ENCODE results near the gene PPP1R26. TPM values are rescaled to one million over a fixed set of nuclear protein-coding genes. Genes with fewer than 3 reads are reported as not detected.

The PPP1R26 gene
- total and polyA plus RNA-seq, 2 of the 4 experiments (the other 2 are of a cell fraction): 3.8 to 5.6 TPM

DNA sequence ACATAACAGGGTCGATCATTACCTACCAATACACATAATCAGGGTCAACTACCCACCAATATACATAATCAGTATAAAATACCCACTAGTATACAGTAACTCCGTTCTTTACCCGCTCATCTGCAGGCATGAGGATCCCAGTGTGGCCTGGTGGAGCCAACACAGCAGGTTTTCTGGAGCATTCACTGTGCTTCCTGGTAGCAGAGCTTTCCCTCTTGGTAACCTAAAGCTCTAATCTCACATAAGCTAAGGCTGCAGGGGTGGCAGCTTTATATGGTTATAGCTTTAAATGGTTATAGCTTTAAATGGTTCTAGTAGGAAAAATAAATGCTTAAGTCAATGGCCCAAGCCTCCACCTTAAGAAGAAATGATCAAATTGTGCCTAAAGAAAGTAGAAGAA is 53.5 kb downstream of the PPP1R26 start:
- no peak overlapping the region for H2BK20ac ChIP-seq (ENCODE audit: low read depth, low read length)
- no peak overlapping the region for H2AK5ac ChIP-seq (ENCODE audit: low read depth, low read length)
- no peak overlapping the region for H2BK15ac ChIP-seq (ENCODE audit: low read depth, low read length)
- CTCF ChIA-PET: no interaction called here
- DNase-seq (no peak), ATAC-seq (ENCODE audit: low read depth) (no peak)
- peaks cover 6% of the 10 kb centered on the region for H3K27me3 ChIP-seq (ENCODE audit: control insufficient read depth, insufficient read depth, low read length)
- H3K4me3 ChIP-seq (ENCODE audit: insufficient read depth, low read depth, low read length): no peak overlapping the region
- in situ Hi-C loops (cut with MboI; ENCODE audit: low sequenced_read_pairs): no loop called here
- H3K9me1 ChIP-seq (ENCODE audit: insufficient read depth, low read length): no peaks in the 10 kb centered on the region
- H3K23ac ChIP-seq (ENCODE audit: low read depth, low read length): no peak overlapping the region
- no peaks in the 10 kb centered on the region for H3K79me1 ChIP-seq (ENCODE audit: low read depth in 1 of 2, low read length in 2 of 2)
- no peak overlapping the region for H2AK9ac ChIP-seq (replicated peaks; ENCODE audit: low read depth, low read length, poor library complexity)
- 17% methylated on average over 1 of the region's 3 CpGs; no CpG with 5 or more reads in 1 of the 2 experiments for WGBS, 2 experiments (ENCODE audit: extremely low coverage in 2 of 2, insufficient read length in 1 of 2)
- no peak overlapping the region for H3K9ac ChIP-seq (ENCODE audit: low read depth, low read length)
- H4K20me1 ChIP-seq (ENCODE audit: insufficient read depth, low read length): no peaks in the 10 kb centered on the region
- no peak overlapping the region for H4K5ac ChIP-seq (ENCODE audit: low read depth, low read length)
- no peak overlapping the region for H4K8ac ChIP-seq (ENCODE audit: low read depth in 2 of 2, low read length in 2 of 2)
- POLR2A ChIA-PET (ENCODE audit: unreplicated experiment): no interaction called here
- no peaks in the 10 kb centered on the region for H3K36me3 ChIP-seq (ENCODE audit: control insufficient read depth, insufficient read depth, low read length)
- H3K9me3 ChIP-seq (ENCODE audit: control insufficient read depth, insufficient read depth, low read length): no peaks in the 10 kb centered on the region
- H2BK120ac ChIP-seq (ENCODE audit: low read depth, low read length): no peak overlapping the region
- H4K91ac ChIP-seq (ENCODE audit: insufficient read depth, low read depth, low read length): no peak overlapping the region
- no peak overlapping the region for H3K14ac ChIP-seq (replicated peaks; ENCODE audit: low read depth, low read length)
- no peak overlapping the region for H3K4ac ChIP-seq (ENCODE audit: low read depth, low read length)
- no TSS peak for BruUV-seq (replicated peaks)
- H3K4me2 ChIP-seq (ENCODE audit: low read depth, low read length): no peak overlapping the region
- TF ChIP-seq MAFK (IDR thresholded peaks at IDR 0.05; ENCODE audit: low read depth, low read length): no peak
- no peak for TF ChIP-seq CHD1 (IDR thresholded peaks at IDR 0.05; ENCODE audit: low read depth, low read length)
- TF ChIP-seq, protein P1, sequence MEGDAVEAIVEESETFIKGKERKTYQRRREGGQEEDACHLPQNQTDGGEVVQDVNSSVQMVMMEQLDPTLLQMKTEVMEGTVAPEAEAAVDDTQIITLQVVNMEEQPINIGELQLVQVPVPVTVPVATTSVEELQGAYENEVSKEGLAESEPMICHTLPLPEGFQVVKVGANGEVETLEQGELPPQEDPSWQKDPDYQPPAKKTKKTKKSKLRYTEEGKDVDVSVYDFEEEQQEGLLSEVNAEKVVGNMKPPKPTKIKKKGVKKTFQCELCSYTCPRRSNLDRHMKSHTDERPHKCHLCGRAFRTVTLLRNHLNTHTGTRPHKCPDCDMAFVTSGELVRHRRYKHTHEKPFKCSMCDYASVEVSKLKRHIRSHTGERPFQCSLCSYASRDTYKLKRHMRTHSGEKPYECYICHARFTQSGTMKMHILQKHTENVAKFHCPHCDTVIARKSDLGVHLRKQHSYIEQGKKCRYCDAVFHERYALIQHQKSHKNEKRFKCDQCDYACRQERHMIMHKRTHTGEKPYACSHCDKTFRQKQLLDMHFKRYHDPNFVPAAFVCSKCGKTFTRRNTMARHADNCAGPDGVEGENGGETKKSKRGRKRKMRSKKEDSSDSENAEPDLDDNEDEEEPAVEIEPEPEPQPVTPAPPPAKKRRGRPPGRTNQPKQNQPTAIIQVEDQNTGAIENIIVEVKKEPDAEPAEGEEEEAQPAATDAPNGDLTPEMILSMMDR (conservative IDR thresholded peaks at IDR 0.05; ENCODE audit: low read depth, low read length): no peak
- TF ChIP-seq NFE2L2 (IDR thresholded peaks at IDR 0.05; ENCODE audit: low read depth, low read length): no peak
- TF ChIP-seq RCOR1 (IDR thresholded peaks at IDR 0.05; ENCODE audit: insufficient replicate concordance, low read length): no peak
- no peak for TF ChIP-seq MXI1 (IDR thresholded peaks at IDR 0.05; ENCODE audit: borderline replicate concordance, low read depth, low read length)
- H3K4me1 ChIP-seq (ENCODE audit: control insufficient read depth, insufficient read depth, low read length): no peaks in the 10 kb centered on the region
- no peak overlapping the region for H2AFZ ChIP-seq (replicated peaks; ENCODE audit: low read length, poor library complexity)
- dilution Hi-C loops (cut with HindIII; ENCODE audit: low sequenced_read_pairs, unreplicated experiment): no loop called here
- no peak overlapping the region for H2BK5ac ChIP-seq (ENCODE audit: low read depth, low read length, poor library complexity, severe bottlenecking)
- intact Hi-C loops (cut with micrococcal nuclease): no loop called here
- no peak overlapping the region for H3K56ac ChIP-seq (ENCODE audit: extremely low read depth, insufficient read depth, low read length)
- no peak overlapping the region for H3K18ac ChIP-seq (ENCODE audit: low read depth, low read length)
- no peak overlapping the region for H3K27ac ChIP-seq (ENCODE audit: insufficient read depth, low read length)
